Measurements from ENCODE around the gene AGAP3.

DNA sequence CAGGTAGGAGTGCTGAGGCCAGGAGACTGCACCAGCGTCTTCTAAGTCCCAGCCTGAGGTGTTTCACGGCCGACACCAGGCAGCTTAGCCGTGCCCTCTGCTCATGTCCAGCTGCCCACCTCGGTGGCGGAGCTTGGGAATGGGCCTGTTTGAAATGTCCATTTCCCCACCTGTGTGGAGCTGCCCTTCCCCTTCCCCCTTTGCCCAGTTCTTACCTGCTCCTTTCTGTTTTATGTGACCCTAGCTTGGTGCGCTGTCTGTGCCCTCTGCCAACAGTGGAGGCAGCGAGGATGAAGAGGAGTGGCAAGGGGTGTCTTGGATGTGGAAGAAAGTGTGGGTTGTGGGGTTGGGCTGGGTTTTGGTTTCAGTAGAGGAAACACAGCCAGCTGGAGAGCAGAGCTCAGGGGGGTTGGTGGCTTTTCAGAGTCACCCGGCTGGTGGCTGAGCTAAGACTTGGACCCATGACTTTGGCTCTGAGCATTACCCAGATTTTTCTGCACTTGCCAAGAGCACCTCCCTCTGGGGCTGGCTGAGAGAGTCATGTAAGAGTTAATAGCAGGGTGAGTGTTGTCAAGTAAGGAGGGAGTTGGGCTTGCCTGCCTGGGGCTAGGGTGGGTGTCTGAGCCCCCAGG is 43.8 kb downstream of the AGAP3 start:
- TF ChIP-seq, protein P1, sequence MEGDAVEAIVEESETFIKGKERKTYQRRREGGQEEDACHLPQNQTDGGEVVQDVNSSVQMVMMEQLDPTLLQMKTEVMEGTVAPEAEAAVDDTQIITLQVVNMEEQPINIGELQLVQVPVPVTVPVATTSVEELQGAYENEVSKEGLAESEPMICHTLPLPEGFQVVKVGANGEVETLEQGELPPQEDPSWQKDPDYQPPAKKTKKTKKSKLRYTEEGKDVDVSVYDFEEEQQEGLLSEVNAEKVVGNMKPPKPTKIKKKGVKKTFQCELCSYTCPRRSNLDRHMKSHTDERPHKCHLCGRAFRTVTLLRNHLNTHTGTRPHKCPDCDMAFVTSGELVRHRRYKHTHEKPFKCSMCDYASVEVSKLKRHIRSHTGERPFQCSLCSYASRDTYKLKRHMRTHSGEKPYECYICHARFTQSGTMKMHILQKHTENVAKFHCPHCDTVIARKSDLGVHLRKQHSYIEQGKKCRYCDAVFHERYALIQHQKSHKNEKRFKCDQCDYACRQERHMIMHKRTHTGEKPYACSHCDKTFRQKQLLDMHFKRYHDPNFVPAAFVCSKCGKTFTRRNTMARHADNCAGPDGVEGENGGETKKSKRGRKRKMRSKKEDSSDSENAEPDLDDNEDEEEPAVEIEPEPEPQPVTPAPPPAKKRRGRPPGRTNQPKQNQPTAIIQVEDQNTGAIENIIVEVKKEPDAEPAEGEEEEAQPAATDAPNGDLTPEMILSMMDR (IDR thresholded peaks at IDR 0.05): no peak
- no peak for TF ChIP-seq POLR2A (IDR thresholded peaks at IDR 0.05)

All from uterus (tissue), 2 donors.